NCI-H524 treated with DMSO at 0.1 percent for 48 hours (cell line): ENCODE results near the gene TPRG1.

Experiments used
- DNase-seq: peaks from one replicate; lab custom pipeline; 2025; lab: John Stamatoyannopoulos, UW

The TPRG1 gene

GRCh38 chr3:189166321-189166720, 5.5 kb upstream of the TPRG1 start:
- no peak for DNase-seq

DNA sequence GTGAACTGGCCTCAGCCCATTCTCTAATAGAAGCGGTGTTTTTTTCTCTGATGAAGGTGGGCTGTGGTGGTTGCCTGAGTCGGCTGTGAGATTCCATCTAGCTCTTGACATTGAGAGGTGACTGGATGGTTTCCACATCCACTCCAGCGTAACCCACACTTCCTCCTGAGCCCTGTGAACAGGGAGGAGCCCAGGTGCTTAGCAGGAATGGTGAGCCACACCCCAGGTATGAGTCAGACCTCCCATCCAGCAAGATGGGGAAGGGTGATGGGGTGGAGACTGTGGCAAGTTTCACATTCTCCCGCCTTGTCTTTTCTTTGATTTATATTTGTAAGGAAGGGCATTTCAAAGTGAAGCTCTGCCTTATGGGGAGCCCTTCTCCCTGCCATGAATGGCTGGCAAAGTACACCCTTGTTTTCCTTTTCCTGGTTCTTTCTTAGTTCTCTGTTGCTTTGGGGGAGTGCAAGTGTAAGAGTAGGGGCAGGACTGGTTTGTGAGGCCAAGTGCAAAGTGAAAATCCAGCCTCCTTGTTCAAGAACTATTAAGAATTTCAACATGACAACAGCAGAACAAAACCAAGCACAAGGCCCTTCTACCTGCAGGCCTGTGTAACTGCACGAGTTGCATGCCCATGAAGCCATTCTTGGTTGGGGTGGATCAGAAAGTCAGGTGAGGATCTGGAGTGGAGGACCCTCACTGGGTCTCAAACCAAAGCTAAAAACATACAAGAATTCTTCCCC, 4.6 kb upstream of the TPRG1 start:
- DNase-seq, result no peak

GRCh38 chr3:189168711-189169110, 3.1 kb upstream of the TPRG1 start:
- DNase-seq, result no peak

GRCh38 chr3:189169728-189170127, 2.0 kb upstream of the TPRG1 start:
- DNase-seq, result no peak

GRCh38 chr3:189170559-189170958, 1.2 kb upstream of the TPRG1 start:
- DNase-seq, result no peak

GRCh38 chr3:189172668-189173419, 1.1 kb downstream of the TPRG1 start:
- no peak for DNase-seq

GRCh38 chr3:189184566-189184965, 12.8 kb downstream of the TPRG1 start:
- no peak for DNase-seq

GRCh38 chr3:189186101-189186500, 14.3 kb downstream of the TPRG1 start:
- no peak for DNase-seq

- no peak for DNase-seq
Observed at GRCh38 chr3:189188466-189188865, 16.7 kb downstream of the TPRG1 start.

DNA sequence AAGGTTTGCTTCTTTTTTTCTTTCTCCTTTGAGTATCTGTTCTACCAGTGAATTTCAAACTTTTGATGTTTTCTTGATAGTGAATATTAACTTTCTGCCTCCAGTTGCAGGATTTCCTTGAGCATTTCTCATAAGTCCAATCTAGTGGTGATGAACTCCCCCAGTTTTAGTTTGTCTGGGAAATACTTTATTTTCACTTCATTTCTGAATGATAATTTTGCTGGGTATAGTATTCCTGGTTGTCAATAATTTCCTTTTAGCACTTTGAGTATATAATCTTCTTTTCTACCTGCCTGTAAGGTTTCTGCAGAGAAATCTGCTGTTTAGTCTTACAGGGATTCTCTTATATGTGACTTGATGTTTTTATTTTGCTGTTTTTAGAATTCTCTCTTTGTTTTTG, 21.0 kb downstream of the TPRG1 start:
- no peak for DNase-seq

GRCh38 chr3:189195302-189195701, 23.5 kb downstream of the TPRG1 start:
- no peak for DNase-seq

DNA sequence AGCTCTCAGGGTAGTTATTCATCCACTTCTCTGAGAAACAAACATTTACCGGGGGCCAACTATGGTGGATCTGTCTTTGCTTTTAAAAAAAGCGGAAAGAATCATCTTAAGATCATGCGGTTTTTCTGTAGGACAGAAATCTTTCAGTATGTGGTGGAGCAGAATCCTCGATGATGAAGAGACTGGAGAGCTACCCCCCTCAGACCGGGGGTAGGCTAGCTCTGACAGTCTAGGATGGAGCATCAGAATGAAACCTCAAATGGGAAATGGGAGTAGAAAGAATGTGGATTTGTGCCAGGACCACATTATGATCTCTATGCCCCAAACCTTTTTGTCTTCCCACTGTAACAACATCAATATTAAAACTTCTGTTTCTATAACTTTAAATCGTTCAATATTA, 30.3 kb downstream of the TPRG1 start:
- DNase-seq, result no peak

GRCh38 chr3:189202583-189202982, 30.8 kb downstream of the TPRG1 start:
- no peak for DNase-seq

GRCh38 chr3:189204167-189204866, 32.5 kb downstream of the TPRG1 start:
- DNase-seq, result no peak

DNA sequence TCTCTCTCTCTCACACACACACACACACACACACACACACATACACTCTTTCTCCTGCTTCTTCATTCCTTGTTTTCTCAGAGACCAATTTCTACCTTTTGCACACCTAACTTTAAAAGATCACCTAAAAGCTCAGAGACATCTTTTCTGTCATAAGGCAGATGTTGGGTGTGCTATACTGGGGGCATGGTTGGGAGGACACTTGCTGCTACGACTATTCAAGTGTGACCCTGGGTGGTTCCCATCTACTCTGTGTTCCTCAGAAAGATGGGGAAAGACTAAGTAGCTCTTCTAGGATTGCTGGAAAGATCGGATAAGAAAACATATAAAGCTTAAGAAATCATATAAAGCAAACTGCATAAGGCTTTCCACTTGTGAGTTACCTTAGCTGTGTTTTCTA, 33.2 kb downstream of the TPRG1 start:
- DNase-seq, result no peak

DNA sequence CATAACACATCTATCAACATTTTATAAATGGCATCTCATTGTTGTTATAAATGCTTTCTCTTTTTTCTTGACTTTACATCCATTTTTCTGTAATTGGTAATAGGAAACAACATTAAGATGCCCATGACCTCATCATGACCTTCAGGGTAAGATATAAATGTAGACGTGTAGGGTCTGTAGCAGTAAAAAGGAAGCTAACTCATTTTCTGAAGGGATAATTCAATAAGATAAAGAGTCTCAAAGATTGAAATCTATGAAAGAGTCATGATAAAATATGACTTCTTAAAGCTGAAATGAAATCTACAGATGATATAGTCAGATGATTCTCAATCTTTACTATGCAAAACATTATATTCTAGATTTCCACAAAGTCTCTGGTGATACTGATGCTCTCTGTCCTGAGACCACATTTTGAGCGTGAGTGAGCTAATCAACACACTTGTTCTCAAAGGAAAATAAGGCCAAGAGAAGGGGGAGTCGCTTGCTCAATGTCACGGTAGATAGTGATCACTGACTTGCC, 38.5 kb downstream of the TPRG1 start:
- DNase-seq, result no peak

- DNase-seq, result no peak
Observed at GRCh38 chr3:189212681-189213080, 40.9 kb downstream of the TPRG1 start.

DNA sequence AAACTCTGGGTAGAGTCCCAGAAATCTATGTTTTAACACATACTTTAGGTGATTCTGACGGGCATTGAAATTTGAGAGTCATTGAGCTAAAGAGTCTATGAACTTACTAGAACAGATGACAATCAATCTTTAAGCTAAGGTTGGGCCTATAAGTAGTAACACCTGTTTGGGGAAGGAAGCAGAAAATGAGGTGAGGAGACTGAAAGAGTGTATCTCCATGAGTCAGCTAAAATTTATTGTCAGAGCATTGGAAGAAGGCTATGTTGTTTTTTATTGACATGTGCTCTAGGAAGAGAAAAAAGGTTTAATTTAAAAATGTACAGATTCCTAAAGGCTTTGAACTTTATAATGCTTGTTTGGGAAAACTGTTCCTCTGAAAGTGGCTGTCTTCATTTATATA, 42.9 kb downstream of the TPRG1 start:
- DNase-seq, result no peak

DNA sequence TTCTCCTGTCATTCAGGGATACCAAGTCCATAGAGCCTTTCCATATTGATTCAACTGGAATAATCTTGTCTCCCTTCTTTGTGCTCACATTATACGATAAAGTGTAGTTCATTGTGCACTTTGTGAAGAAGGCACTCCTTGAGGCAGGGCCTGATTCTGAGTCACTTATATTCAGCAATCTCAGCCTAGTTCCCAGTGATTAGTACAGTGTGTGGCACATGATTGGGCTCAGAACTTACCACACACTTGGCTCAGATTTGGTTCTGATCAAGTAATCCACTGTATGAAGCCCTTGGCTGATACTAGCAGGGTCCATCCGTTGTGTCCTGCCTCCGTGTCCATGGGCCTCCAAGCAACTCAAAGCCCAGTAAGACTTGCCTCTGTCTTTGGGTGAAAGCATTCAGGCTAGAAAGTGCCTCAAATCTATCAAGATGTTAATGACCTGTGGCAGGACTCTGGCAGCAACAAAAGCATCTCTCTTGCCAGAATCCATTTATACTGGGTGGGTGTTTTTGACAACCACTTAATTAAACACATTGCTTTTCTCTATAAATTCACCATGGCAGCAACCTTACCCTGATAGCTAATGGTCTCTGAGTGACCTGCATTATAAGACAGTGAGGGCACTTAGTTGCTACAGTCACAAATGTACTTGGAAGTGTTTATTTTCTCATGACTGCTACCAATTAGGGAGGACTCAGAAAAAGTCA, 51.3 kb downstream of the TPRG1 start:
- DNase-seq, result no peak

- DNase-seq, result no peak
Observed at GRCh38 chr3:189225431-189225830, 53.7 kb downstream of the TPRG1 start.

GRCh38 chr3:189227249-189227648, 55.5 kb downstream of the TPRG1 start:
- DNase-seq, result no peak

GRCh38 chr3:189229196-189229828, 57.5 kb downstream of the TPRG1 start:
- DNase-seq, result no peak
